WTC11 (cell line): ENCODE measurements around the gene LYL1. TPM values are rescaled to one million over a fixed set of nuclear protein-coding genes. Genes with fewer than 3 reads are reported as not detected.

Source experiments
- ATAC-seq: fragments of 200-7000 bp; cut with Tn5 transposase; 2 replicates; pipeline ENCODE4 v1.10.0; 2021; ENCODE audit warnings: mild to moderate bottlenecking, moderate library complexity
- CTCF ChIA-PET: fragments of 300-600 bp; sonication (Branson Sonifier 250); formaldehyde crosslinking; loops from one replicate; lab custom pipeline; 2021; ENCODE audit warnings: antibody characterized with exemption; lab: Charles Lee
- POLR2A ChIA-PET: fragments of 350-600 bp; sonication (Branson Sonifier 250); formaldehyde crosslinking; loops from one replicate; lab custom pipeline; 2021; ENCODE audit warnings: antibody characterized with exemption; lab: Charles Lee
- DNase-seq: peaks from one replicate; pipeline ENCODE4 v3.0.0; 2021; ENCODE audit warnings: low spot score
- H3K27ac Mint-ChIP-seq: 2 replicates; pipeline ENCODE4 v1.8.0; 2021; ENCODE audit warnings: mixed read lengths
- H3K27me3 Mint-ChIP-seq: 2 replicates; pipeline ENCODE4 v1.8.0; 2021; ENCODE audit warnings: low read depth, mild to moderate bottlenecking, moderate library complexity, mixed read lengths
- H3K36me3 Mint-ChIP-seq: 2 replicates; pipeline ENCODE4 v1.8.0; 2021; ENCODE audit warnings: mixed read lengths
- H3K4me1 Mint-ChIP-seq: 2 replicates; pipeline ENCODE4 v1.8.0; 2022; ENCODE audit warnings: mixed read lengths
- H3K4me3 Mint-ChIP-seq: 2 replicates; pipeline ENCODE4 v1.8.0; 2021; ENCODE audit warnings: mild to moderate bottlenecking, moderate library complexity, mixed read lengths
- H3K9me3 Mint-ChIP-seq: 2 replicates; pipeline ENCODE4 v1.8.0; 2021; ENCODE audit warnings: mixed read lengths
- CREB1 ChIP-seq: sonication (generic); formaldehyde crosslinking; IDR thresholded peaks from 2 replicates; pipeline ENCODE4 v1.8.0; 2023; ENCODE audit warnings: mild to moderate bottlenecking, missing genetic modification reagents
- FOXJ3 ChIP-seq: sonication (generic); formaldehyde crosslinking; IDR thresholded peaks from 2 replicates; pipeline ENCODE4 v1.9.0; 2021; ENCODE audit warnings: missing genetic modification reagents, mild to moderate bottlenecking, borderline replicate concordance
- FOXK1 ChIP-seq: sonication (generic); formaldehyde crosslinking; IDR thresholded peaks from 2 replicates; pipeline ENCODE4 v1.8.0; 2022; ENCODE audit warnings: mild to moderate bottlenecking, moderate library complexity, missing genetic modification reagents
- GRHL2 ChIP-seq: fragments of 250-450 bp; sonication (Bioruptor Pico); IDR thresholded peaks from 2 replicates; pipeline ENCODE4 v1.8.0; 2022; ENCODE audit warnings: mild to moderate bottlenecking, moderate library complexity; ENCODE audit not compliant: insufficient replicate concordance, severe bottlenecking
- RORB ChIP-seq: fragments of 250-450 bp; sonication (Bioruptor Pico); IDR thresholded peaks from 2 replicates; pipeline ENCODE4 v1.9.0; 2021; ENCODE audit warnings: mild to moderate bottlenecking
- TEAD1 ChIP-seq: sonication (generic); formaldehyde crosslinking; IDR thresholded peaks from 2 replicates; pipeline ENCODE4 v1.8.0; 2022; ENCODE audit warnings: mild to moderate bottlenecking, missing genetic modification reagents
- TEAD4 ChIP-seq: sonication (generic); formaldehyde crosslinking; IDR thresholded peaks from 2 replicates; pipeline ENCODE4 v1.8.0; 2022; ENCODE audit warnings: mild to moderate bottlenecking, missing genetic modification reagents
- TP53 ChIP-seq: sonication (generic); formaldehyde crosslinking; IDR thresholded peaks from 2 replicates; pipeline ENCODE4 v1.8.1; 2023; ENCODE audit warnings: mild to moderate bottlenecking, missing genetic modification reagents
- ZNF219 ChIP-seq: sonication (generic); formaldehyde crosslinking; IDR thresholded peaks from 2 replicates; pipeline ENCODE4 v1.8.0; 2023; ENCODE audit warnings: missing genetic modification reagents, mild to moderate bottlenecking, borderline replicate concordance
- ZNF396 ChIP-seq: fragments of 250-450 bp; sonication (Bioruptor Pico); IDR thresholded peaks from 2 replicates; pipeline ENCODE4 v1.8.0; 2021; ENCODE audit warnings: mild to moderate bottlenecking, moderate library complexity, borderline replicate concordance
- total RNA-seq: library from RNA; stranded (reverse); gene quantifications from 3 replicates; pipeline ENCODE4 v1.2.3, GENCODE V29; 2021
- TF ChIP-seq, protein P1 (sequence below): sonication (generic); formaldehyde crosslinking; IDR thresholded peaks from 2 replicates; pipeline ENCODE4 v1.8.1; 2022; ENCODE audit warnings: low read depth, mild to moderate bottlenecking, moderate library complexity, missing genetic modification reagents, borderline replicate concordance
- TF ChIP-seq, protein P2 (sequence below): sonication (generic); formaldehyde crosslinking; IDR thresholded peaks from 2 replicates; pipeline ENCODE4 v1.8.1; 2023; ENCODE audit warnings: mild to moderate bottlenecking, missing genetic modification reagents, moderate library complexity
- TF ChIP-seq, protein P3 (sequence below): sonication (generic); formaldehyde crosslinking; IDR thresholded peaks from 2 replicates; pipeline ENCODE4 v1.8.0; 2022; ENCODE audit warnings: missing genetic modification reagents
- TF ChIP-seq, protein P4 (sequence below): sonication (generic); formaldehyde crosslinking; IDR thresholded peaks from 2 replicates; pipeline ENCODE4 v1.8.0; 2023; ENCODE audit warnings: missing genetic modification reagents, mild to moderate bottlenecking, borderline replicate concordance
- TF ChIP-seq, protein P5 (sequence below): sonication (generic); formaldehyde crosslinking; IDR thresholded peaks from 2 replicates; pipeline ENCODE4 v1.8.0; 2023; ENCODE audit warnings: mild to moderate bottlenecking, missing genetic modification reagents
- TF ChIP-seq, protein P6 (sequence below): fragments of 250-450 bp; sonication (Bioruptor Pico); IDR thresholded peaks from 2 replicates; pipeline ENCODE4 v1.8.0; 2021; ENCODE audit warnings: mild to moderate bottlenecking
- TF ChIP-seq, protein P7 (sequence below): sonication (generic); formaldehyde crosslinking; IDR thresholded peaks from 2 replicates; pipeline ENCODE4 v1.8.0; 2022; ENCODE audit warnings: mild to moderate bottlenecking, missing genetic modification reagents

LYL1 gene
- total RNA-seq, 1 experiment from 2014 or later: 1.2 TPM

DNA sequence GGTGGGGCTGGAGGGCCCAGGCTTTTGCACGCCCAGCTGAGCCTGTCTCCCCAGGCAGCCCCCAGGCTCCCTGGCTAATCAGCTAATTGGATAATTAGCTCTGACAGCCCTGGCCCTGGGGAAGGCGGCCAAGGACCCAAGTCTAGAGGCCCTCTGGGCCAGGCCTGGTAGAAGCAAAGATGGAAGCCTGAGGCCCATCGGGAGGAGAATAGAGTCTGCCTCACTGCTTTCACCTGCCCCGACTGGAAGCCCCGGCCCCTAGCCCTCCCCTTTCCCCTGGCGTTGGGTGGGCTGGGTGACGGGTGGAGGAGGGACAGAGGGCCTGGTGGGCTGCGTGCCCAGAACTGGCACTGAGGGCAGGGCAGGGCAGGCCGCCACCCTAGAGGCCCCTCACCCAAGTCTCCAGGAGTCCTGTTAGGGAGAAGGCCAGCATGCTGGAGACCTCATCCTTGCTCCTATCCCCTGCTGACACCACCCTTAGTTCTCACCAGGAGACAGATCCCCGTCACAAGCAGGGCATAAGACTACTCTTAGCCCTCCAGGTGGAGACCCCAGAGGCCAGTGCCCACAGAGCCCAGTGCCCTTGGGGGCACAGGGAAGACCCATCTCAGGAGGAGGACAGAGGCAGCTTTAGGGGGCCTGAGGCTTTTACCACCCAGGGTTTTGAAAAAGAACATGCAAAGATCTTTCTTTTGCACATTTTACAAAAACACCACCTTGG is 12.0 kb downstream of the LYL1 start (continued):
- no peak for TF ChIP-seq TEAD4 (CRISPR knock-in tag)
- no peak for TF ChIP-seq TP53 (CRISPR knock-in tag)
- TF ChIP-seq FOXJ3 (CRISPR knock-in tag): no peak
- TF ChIP-seq ZNF219 (CRISPR knock-in tag): no peak
- TF ChIP-seq, all 79 proteins: peak for 0

DNA sequence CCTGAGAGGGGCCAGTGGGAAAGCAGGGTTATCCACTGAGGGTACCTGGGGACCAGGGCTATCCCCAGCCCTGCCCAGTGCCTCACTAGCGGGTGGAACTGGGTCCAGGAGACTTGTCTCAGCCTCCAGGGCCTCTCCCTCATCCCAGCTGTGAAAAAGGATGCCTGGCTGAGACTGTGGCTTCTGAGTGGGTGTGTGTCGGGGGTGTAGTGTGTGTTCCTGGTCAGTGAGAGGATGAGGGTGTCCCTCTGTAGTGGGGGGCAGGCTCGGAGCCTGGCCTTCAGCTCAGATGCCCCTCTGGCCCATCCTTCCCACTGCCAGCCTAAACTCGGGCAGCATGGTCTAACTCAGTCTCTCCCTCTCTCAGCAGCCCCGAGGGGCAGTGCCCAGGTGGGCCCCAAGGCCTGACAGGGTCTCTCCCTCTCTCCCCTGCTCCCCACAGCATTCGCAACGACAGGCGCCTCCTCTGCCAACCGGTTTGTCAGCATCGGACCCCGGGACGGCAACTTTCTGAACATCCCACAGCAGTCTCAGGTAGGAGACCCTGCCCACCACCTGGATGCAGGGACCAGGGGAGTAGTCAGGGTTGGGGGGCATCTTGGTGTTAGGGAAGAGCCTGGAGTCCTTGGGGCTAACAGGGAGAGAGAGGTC is 12.7 kb downstream of the LYL1 start:
- no peaks in the 10 kb centered on the region for H3K36me3 Mint-ChIP-seq
- H3K4me1 Mint-ChIP-seq: peaks cover 35% of the 10 kb centered on the region
- ATAC-seq (no peak), DNase-seq (no peak)
- no peak overlapping the region for H3K4me3 Mint-ChIP-seq
- POLR2A ChIA-PET: no interaction called here
- H3K9me3 Mint-ChIP-seq: no peaks in the 10 kb centered on the region
- peaks cover 24% of the 10 kb centered on the region for H3K27me3 Mint-ChIP-seq
- CTCF ChIA-PET: interaction anchor here (0.6 to 9.2 kb wide), 14 partner anchors 12 to 124 kb away, joined by 3 to 276 read pairs (median 6); no protein-coding TSS in a partner anchor
- H3K27ac Mint-ChIP-seq: no peak overlapping the region
- TF ChIP-seq, protein P1, sequence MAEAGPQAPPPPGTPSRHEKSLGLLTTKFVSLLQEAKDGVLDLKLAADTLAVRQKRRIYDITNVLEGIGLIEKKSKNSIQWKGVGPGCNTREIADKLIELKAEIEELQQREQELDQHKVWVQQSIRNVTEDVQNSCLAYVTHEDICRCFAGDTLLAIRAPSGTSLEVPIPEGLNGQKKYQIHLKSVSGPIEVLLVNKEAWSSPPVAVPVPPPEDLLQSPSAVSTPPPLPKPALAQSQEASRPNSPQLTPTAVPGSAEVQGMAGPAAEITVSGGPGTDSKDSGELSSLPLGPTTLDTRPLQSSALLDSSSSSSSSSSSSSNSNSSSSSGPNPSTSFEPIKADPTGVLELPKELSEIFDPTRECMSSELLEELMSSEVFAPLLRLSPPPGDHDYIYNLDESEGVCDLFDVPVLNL (CRISPR knock-in tag): no peak
- TF ChIP-seq, protein P2, sequence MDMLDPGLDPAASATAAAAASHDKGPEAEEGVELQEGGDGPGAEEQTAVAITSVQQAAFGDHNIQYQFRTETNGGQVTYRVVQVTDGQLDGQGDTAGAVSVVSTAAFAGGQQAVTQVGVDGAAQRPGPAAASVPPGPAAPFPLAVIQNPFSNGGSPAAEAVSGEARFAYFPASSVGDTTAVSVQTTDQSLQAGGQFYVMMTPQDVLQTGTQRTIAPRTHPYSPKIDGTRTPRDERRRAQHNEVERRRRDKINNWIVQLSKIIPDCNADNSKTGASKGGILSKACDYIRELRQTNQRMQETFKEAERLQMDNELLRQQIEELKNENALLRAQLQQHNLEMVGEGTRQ (CRISPR knock-in tag): no peak
- TF ChIP-seq ZNF219 (CRISPR knock-in tag) (no peak), FOXK1 (CRISPR knock-in tag) (no peak), TEAD1 (no peak), CREB1 (no peak), RORB (CRISPR knock-in tag) (no peak), ZNF396 (CRISPR knock-in tag) (no peak), GRHL2 (CRISPR knock-in tag) (no peak)
- TF ChIP-seq, protein P3, sequence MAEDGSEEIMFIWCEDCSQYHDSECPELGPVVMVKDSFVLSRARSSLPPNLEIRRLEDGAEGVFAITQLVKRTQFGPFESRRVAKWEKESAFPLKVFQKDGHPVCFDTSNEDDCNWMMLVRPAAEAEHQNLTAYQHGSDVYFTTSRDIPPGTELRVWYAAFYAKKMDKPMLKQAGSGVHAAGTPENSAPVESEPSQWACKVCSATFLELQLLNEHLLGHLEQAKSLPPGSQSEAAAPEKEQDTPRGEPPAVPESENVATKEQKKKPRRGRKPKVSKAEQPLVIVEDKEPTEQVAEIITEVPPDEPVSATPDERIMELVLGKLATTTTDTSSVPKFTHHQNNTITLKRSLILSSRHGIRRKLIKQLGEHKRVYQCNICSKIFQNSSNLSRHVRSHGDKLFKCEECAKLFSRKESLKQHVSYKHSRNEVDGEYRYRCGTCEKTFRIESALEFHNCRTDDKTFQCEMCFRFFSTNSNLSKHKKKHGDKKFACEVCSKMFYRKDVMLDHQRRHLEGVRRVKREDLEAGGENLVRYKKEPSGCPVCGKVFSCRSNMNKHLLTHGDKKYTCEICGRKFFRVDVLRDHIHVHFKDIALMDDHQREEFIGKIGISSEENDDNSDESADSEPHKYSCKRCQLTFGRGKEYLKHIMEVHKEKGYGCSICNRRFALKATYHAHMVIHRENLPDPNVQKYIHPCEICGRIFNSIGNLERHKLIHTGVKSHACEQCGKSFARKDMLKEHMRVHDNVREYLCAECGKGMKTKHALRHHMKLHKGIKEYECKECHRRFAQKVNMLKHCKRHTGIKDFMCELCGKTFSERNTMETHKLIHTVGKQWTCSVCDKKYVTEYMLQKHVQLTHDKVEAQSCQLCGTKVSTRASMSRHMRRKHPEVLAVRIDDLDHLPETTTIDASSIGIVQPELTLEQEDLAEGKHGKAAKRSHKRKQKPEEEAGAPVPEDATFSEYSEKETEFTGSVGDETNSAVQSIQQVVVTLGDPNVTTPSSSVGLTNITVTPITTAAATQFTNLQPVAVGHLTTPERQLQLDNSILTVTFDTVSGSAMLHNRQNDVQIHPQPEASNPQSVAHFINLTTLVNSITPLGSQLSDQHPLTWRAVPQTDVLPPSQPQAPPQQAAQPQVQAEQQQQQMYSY (CRISPR knock-in tag): no peak
- TF ChIP-seq, protein P4, sequence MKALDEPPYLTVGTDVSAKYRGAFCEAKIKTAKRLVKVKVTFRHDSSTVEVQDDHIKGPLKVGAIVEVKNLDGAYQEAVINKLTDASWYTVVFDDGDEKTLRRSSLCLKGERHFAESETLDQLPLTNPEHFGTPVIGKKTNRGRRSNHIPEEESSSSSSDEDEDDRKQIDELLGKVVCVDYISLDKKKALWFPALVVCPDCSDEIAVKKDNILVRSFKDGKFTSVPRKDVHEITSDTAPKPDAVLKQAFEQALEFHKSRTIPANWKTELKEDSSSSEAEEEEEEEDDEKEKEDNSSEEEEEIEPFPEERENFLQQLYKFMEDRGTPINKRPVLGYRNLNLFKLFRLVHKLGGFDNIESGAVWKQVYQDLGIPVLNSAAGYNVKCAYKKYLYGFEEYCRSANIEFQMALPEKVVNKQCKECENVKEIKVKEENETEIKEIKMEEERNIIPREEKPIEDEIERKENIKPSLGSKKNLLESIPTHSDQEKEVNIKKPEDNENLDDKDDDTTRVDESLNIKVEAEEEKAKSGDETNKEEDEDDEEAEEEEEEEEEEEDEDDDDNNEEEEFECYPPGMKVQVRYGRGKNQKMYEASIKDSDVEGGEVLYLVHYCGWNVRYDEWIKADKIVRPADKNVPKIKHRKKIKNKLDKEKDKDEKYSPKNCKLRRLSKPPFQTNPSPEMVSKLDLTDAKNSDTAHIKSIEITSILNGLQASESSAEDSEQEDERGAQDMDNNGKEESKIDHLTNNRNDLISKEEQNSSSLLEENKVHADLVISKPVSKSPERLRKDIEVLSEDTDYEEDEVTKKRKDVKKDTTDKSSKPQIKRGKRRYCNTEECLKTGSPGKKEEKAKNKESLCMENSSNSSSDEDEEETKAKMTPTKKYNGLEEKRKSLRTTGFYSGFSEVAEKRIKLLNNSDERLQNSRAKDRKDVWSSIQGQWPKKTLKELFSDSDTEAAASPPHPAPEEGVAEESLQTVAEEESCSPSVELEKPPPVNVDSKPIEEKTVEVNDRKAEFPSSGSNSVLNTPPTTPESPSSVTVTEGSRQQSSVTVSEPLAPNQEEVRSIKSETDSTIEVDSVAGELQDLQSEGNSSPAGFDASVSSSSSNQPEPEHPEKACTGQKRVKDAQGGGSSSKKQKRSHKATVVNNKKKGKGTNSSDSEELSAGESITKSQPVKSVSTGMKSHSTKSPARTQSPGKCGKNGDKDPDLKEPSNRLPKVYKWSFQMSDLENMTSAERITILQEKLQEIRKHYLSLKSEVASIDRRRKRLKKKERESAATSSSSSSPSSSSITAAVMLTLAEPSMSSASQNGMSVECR (CRISPR knock-in tag): no peak
- TF ChIP-seq, protein P5, sequence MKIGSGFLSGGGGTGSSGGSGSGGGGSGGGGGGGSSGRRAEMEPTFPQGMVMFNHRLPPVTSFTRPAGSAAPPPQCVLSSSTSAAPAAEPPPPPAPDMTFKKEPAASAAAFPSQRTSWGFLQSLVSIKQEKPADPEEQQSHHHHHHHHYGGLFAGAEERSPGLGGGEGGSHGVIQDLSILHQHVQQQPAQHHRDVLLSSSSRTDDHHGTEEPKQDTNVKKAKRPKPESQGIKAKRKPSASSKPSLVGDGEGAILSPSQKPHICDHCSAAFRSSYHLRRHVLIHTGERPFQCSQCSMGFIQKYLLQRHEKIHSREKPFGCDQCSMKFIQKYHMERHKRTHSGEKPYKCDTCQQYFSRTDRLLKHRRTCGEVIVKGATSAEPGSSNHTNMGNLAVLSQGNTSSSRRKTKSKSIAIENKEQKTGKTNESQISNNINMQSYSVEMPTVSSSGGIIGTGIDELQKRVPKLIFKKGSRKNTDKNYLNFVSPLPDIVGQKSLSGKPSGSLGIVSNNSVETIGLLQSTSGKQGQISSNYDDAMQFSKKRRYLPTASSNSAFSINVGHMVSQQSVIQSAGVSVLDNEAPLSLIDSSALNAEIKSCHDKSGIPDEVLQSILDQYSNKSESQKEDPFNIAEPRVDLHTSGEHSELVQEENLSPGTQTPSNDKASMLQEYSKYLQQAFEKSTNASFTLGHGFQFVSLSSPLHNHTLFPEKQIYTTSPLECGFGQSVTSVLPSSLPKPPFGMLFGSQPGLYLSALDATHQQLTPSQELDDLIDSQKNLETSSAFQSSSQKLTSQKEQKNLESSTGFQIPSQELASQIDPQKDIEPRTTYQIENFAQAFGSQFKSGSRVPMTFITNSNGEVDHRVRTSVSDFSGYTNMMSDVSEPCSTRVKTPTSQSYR (CRISPR knock-in tag): no peak
- TF ChIP-seq, protein P6, sequence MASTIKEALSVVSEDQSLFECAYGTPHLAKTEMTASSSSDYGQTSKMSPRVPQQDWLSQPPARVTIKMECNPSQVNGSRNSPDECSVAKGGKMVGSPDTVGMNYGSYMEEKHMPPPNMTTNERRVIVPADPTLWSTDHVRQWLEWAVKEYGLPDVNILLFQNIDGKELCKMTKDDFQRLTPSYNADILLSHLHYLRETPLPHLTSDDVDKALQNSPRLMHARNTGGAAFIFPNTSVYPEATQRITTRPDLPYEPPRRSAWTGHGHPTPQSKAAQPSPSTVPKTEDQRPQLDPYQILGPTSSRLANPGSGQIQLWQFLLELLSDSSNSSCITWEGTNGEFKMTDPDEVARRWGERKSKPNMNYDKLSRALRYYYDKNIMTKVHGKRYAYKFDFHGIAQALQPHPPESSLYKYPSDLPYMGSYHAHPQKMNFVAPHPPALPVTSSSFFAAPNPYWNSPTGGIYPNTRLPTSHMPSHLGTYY (CRISPR knock-in tag): no peak
- TF ChIP-seq, protein P7, sequence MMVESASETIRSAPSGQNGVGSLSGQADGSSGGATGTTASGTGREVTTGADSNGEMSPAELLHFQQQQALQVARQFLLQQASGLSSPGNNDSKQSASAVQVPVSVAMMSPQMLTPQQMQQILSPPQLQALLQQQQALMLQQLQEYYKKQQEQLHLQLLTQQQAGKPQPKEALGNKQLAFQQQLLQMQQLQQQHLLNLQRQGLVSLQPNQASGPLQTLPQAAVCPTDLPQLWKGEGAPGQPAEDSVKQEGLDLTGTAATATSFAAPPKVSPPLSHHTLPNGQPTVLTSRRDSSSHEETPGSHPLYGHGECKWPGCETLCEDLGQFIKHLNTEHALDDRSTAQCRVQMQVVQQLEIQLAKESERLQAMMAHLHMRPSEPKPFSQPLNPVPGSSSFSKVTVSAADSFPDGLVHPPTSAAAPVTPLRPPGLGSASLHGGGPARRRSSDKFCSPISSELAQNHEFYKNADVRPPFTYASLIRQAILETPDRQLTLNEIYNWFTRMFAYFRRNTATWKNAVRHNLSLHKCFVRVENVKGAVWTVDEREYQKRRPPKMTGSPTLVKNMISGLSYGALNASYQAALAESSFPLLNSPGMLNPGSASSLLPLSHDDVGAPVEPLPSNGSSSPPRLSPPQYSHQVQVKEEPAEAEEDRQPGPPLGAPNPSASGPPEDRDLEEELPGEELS (CRISPR knock-in tag): no peak
